Effector memory CD4-positive, alpha-beta T cell (primary cell): ENCODE data around the gene PACRG.

ENCODE experiments used
- DNase-seq, 3 donors: peaks; one replicate each; pipeline ENCODE4 v3.0.0-alpha.2; 2020
- H3K27ac ChIP-seq: 2 replicates; pipeline ENCODE4 v1.7.0; 2013; ENCODE audit warnings: mild to moderate bottlenecking, low read length, moderate library complexity; ENCODE audit not compliant: insufficient read depth, poor library complexity, severe bottlenecking
- H3K27me3 ChIP-seq: replicated peaks from 2 replicates; pipeline ENCODE4 v1.7.0; 2013; ENCODE audit warnings: mild to moderate bottlenecking, low read length; ENCODE audit not compliant: insufficient read depth, control insufficient read depth, poor library complexity, severe bottlenecking
- H3K36me3 ChIP-seq: 2 replicates; pipeline ENCODE4 v1.7.0; 2013; ENCODE audit warnings: mild to moderate bottlenecking, low read length, moderate library complexity; ENCODE audit not compliant: control insufficient read depth, insufficient read depth
- H3K4me1 ChIP-seq: 2 replicates; pipeline ENCODE4 v1.7.0; 2013; ENCODE audit warnings: low read length, mild to moderate bottlenecking; ENCODE audit not compliant: control insufficient read depth, insufficient read depth, poor library complexity, severe bottlenecking
- H3K4me3 ChIP-seq: 2 replicates; pipeline ENCODE4 v1.7.0; 2013; ENCODE audit warnings: low read length, low read depth, mild to moderate bottlenecking; ENCODE audit not compliant: insufficient read depth, poor library complexity, severe bottlenecking
- H3K9me3 ChIP-seq: 2 replicates; pipeline ENCODE4 v1.7.0; 2013; ENCODE audit warnings: mild to moderate bottlenecking, low read length, moderate library complexity; ENCODE audit not compliant: control insufficient read depth

PACRG gene

GRCh38 chr6:162999575-163000285 lies 272.0 kb downstream of the PACRG start:
- H3K4me3 ChIP-seq = no peak overlapping the region
- DNase-seq = no peak
- H3K27ac ChIP-seq = no peak overlapping the region

GRCh38 chr6:163001330-163001729 lies 273.6 kb downstream of the PACRG start:
- DNase-seq = no peak
- H3K36me3 ChIP-seq = no peaks in the 10 kb centered on the region
- H3K27ac ChIP-seq = no peak overlapping the region
- H3K9me3 ChIP-seq = no peaks in the 10 kb centered on the region
- no peak overlapping the region for H3K4me3 ChIP-seq
- H3K4me1 ChIP-seq = no peaks in the 10 kb centered on the region
- no peaks in the 10 kb centered on the region for H3K27me3 ChIP-seq

More at GRCh38 chr6:162999575-163000285, 272.0 kb downstream of the PACRG start:
- H3K36me3 ChIP-seq = no peaks in the 10 kb centered on the region
- H3K9me3 ChIP-seq = no peaks in the 10 kb centered on the region
- H3K4me1 ChIP-seq = no peaks in the 10 kb centered on the region
- H3K27me3 ChIP-seq = no peaks in the 10 kb centered on the region

DNA sequence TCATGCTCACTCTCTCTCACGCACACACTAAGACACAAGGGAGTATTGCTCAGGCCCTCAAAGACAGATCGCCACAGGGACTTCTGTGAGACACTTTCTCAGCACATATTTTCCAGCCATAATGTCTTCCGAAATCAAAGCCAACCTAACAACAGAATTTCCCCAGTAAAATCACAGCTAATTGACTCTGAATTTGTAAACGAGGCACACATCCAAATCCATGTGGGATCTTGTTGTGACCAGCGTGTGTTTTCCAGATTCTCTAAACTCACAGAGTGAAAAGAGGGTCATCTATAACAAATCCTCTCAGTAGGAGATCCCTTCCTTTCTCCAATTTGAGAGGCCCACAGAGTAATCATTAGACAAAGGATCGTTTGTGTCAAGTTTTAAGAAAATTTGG lies 280.4 kb downstream of the PACRG start:
- Histone ChIP-seq H3K4me3 (no peak overlapping the region), H3K36me3 (no peaks in the 10 kb centered on the region), H3K27me3 (no peaks in the 10 kb centered on the region), H3K9me3 (no peaks in the 10 kb centered on the region), H3K4me1 (no peaks in the 10 kb centered on the region), H3K27ac (no peak overlapping the region)
- DNase-seq = no peak

GRCh38 chr6:163008626-163009025 lies 280.9 kb downstream of the PACRG start:
- DNase-seq = no peak
- Histone ChIP-seq H3K9me3 (no peaks in the 10 kb centered on the region), H3K4me1 (no peaks in the 10 kb centered on the region), H3K4me3 (no peak overlapping the region), H3K27me3 (no peaks in the 10 kb centered on the region), H3K27ac (no peak overlapping the region), H3K36me3 (no peaks in the 10 kb centered on the region)

GRCh38 chr6:163010145-163010544 lies 282.4 kb downstream of the PACRG start:
- Histone ChIP-seq H3K4me1 (no peaks in the 10 kb centered on the region), H3K27me3 (no peaks in the 10 kb centered on the region), H3K4me3 (no peak overlapping the region), H3K36me3 (no peaks in the 10 kb centered on the region), H3K9me3 (no peaks in the 10 kb centered on the region), H3K27ac (no peak overlapping the region)
- DNase-seq = no peak

GRCh38 chr6:163014736-163015135 lies 287.0 kb downstream of the PACRG start:
- no peak for DNase-seq
- H3K4me1 ChIP-seq = no peaks in the 10 kb centered on the region
- no peaks in the 10 kb centered on the region for H3K36me3 ChIP-seq
- no peak overlapping the region for H3K4me3 ChIP-seq
- no peak overlapping the region for H3K27ac ChIP-seq
- H3K27me3 ChIP-seq = no peaks in the 10 kb centered on the region
- no peaks in the 10 kb centered on the region for H3K9me3 ChIP-seq

DNA sequence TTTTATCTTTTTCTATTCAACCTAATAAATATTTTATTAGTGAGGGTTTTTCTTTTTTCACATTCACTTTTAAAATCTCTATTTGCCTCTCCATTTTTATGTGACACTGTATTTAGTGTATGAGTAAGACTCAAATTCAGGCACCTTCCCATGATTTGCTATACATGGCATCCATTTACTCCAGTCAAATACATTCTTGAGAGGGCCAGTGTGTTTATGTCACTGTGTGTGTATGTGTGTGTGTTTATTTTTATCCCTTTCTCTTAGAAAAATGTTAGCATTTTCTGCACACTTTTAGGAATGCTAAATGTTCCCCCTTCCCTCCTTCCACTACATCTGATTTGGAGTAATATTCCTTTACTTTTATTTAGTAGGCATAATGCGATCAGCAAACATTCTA lies 290.0 kb downstream of the PACRG start:
- no peaks in the 10 kb centered on the region for H3K4me1 ChIP-seq
- H3K4me3 ChIP-seq = no peak overlapping the region
- no peaks in the 10 kb centered on the region for H3K36me3 ChIP-seq
- H3K9me3 ChIP-seq = no peaks in the 10 kb centered on the region
- H3K27ac ChIP-seq = no peak overlapping the region
- H3K27me3 ChIP-seq = no peaks in the 10 kb centered on the region
- DNase-seq = no peak

DNA sequence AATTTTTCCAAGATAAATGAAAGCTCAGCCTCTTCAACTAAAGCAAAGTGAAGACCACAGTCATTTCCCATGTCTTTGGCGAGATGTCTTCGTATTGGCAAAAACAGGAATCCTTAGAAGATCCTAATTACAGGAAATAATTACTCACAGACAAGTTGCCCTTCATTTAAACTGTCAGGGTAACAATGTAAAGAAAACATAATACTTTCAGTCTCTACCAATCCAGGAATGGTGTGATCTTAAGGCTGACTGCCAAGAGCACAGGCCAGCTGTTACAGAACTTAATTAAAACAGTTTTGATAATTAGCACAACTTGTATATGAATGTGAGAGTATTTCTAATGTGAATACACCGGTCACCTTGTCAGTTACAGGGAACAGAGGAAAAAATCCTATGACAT lies 292.2 kb downstream of the PACRG start:
- Histone ChIP-seq H3K27me3 (no peaks in the 10 kb centered on the region), H3K36me3 (no peaks in the 10 kb centered on the region), H3K27ac (no peak overlapping the region), H3K4me3 (no peak overlapping the region), H3K9me3 (no peaks in the 10 kb centered on the region), H3K4me1 (no peaks in the 10 kb centered on the region)
- no peak for DNase-seq

DNA sequence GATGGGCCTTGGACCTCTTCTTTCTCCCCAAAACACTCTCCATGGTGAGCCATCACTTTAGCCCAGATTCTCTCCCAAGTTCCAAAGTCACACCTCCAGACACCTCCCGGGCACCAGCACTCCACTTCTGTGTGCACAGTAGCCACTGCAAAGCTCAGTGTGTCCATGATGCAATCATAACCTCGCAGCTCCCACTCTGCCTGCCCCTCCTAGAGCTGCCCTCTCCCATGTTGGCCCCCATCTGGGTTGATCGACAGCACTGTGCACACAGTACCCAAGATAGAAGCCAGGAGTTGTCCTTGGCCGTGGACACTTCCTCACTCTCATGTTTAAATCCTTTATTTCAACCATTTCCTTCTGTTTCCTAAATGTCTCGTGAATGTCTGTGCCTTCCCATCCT lies 293.3 kb downstream of the PACRG start:
- no peak overlapping the region for H3K4me3 ChIP-seq
- DNase-seq = no peak
- no peak overlapping the region for H3K27ac ChIP-seq

DNA sequence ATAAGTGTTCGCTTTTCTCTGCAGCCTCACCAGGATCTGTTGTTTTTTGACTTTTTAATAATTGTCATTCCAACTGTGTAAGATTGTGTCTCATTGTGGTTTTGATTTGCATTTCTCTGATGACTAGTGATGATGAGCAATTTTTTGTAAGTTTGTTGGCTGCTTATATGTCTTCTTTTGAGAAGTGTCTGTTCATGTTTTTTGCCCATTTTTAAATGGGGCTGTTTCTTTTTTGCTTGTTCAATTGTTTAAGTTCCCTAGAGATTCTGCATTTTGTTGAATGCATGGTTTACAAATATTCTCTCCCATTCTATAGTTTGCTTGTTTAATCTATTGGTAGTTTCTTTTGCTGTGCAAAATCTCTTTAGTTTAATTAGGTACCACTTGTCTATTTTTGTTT lies 295.9 kb downstream of the PACRG start:
- Histone ChIP-seq H3K4me1 (no peaks in the 10 kb centered on the region), H3K36me3 (no peaks in the 10 kb centered on the region), H3K27ac (no peak overlapping the region), H3K27me3 (no peaks in the 10 kb centered on the region), H3K9me3 (no peaks in the 10 kb centered on the region), H3K4me3 (no peak overlapping the region)
- DNase-seq = no peak

More for the DNA sequence above, 293.3 kb downstream of the PACRG start:
- Histone ChIP-seq H3K27me3 (no peaks in the 10 kb centered on the region), H3K9me3 (no peaks in the 10 kb centered on the region), H3K36me3 (no peaks in the 10 kb centered on the region), H3K4me1 (no peaks in the 10 kb centered on the region)
